ENCODE data around the gene KBTBD8.

Gene KBTBD8

DNA sequence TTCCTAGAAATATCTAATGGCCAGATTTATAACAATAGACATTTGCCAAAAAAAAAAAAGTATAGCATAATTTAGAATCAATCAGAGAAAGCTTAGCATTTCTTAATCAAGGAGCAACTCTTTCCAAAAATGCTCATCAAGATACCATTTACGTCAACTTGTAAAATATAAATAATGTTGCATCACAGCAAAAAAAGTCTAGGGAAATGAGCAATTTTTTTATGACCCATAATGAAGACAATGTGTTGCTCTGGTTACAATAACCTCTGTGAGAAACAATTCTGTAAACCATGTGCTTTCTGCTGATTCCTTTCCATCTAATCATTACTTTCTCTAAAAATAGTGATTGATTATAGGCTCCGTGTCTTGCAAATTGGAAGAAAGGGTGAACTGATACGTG, 36.3 kb downstream of the KBTBD8 start:
- DNase-seq (ENCODE audit: low read depth in 2 of 2), result no peak

DNA sequence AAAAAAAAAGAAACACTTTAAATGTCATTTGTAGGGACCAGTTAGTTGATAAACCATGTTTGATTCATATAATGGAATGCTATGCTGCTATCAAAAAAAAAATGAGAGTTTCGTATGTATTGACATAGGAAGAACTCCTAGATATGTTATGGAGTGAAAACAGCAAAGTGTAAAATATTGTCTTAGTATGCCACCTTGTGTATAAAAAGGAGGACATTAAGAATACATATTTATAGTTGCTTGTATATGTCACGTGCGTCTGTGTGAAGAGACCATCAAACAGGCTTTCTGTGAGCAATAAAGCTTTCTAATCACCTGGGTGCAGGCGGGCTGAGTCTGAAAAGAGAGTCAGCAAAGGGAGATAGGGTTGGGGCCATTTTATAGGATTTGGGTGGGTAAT, 39.5 kb downstream of the KBTBD8 start:
- DNase-seq (ENCODE audit: low read depth in 2 of 2), result no peak

DNA sequence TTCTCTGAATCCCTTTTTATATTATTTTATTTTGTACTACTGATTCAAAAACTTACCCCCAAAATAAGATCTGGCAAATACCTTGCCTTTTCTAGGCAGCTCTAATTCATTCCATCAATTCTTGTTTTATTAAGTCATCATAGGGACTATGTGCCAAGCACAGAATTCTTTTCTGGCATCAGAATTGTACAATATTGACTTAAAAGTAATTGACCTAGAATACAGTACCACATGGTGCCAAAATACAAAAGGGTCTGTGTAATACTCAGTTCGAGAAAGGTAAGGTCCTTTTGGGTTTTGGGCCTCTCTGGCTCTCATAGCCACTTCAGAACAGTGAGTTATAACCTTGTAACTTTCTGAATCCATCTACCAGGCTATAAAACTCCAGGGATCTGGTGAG, 46.2 kb downstream of the KBTBD8 start:
- DNase-seq (ENCODE audit: low read depth in 2 of 2), result no peak

DNA sequence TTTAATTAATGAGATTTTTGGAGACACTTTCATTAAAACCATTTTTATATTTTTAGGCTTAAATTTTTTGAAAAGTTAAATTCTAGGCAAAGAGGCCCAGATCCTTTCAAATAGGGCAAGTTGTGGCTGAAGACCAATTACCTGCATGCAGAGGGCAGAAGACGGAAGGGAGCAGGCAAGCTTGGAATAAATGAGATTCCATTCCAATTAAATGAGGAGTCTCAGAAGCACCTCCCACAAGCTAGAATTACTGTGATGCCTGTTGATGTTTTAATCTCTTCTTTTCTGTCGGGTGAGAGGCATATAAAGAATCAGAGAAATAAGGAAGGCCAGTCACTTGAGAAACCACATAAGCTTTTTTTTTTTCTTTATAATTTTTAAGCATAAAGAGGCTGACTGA, 46.8 kb downstream of the KBTBD8 start:
- no peak for DNase-seq (ENCODE audit: low read depth in 2 of 2)

DNA sequence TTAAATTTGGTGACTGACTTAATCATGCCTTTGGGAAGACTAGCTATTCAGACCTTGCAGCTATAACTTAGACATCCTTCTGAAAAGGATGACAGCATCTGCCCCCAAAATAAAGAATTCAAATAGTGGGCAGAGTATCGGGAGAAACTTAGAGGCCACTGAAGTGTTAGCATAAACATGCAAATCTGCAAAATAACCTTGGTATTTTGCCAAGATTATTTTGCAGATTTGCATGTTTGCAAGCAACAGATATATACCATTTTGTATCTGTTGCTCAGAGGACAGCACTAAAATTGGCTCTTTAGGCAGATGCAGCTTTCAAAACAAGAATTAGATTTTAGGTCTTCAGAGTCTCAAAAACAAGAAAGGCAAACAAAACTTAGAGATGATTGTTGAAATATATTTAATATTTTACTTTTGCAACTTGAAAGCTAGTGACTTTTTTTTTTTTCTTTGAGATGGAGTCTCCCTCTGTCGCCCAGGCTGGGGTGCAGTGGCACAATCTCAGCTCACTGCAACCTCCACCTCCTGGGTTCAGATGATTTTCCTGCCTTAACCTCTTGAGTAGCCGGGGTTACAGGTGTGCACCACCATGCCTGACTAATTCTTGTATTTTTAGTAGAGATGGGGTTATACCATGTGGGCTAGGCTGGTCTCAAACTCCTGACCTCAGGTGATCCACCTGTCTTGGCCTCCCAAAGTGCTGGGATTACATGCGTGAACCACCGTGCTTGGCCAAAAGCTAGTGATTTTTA, 47.8 kb downstream of the KBTBD8 start:
- no peak for DNase-seq (ENCODE audit: low read depth in 2 of 2)

DNA sequence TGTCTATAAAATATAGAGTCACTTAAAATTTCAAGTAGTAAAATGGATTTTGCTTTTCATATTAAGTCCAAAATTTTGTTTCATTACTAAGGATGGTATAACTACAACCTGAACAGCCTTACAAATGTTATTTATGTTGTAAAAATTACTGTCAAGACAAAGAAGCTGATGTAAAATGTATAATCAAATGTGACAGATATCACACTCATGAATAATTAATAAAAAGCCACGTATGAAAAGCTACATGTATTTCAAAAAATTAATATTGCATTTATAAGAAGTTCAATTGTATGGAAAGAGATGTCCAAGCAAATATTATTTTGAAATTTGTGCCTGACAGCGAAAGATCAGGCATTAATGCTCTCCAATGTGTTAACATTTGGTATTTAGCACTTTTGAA, 48.9 kb downstream of the KBTBD8 start:
- no peak for DNase-seq (ENCODE audit: low read depth in 2 of 2)

DNA sequence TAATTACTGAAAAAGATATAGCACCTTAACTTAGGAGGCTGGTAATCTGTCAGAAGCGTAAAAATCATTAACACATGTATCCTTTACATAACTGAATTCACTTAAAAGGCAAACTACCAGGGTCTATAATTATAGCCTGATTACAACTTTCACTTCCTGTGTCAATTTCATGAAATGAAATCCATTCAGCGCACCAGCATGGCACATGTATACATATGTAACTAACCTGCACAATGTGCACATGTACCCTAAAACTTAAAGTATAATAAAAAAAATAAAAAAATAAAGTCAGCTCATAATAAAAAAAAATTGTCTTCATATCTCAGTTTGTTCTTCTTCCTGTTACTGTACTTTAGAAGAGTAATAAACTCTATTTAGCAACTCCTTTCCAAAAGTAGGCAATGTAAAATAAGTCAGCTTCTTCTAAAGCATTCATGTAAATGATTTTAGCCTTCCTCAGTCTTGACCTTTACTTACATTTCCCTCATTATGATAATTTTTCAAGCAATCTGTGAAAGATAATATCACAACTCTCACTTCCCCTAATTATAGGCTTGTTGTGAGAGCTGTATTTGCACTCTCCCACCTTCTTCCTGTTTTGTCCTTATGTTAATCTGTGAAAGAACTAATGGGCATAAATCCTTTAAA, 50.1 kb downstream of the KBTBD8 start:
- DNase-seq (ENCODE audit: low read depth in 2 of 2), result no peak

DNA sequence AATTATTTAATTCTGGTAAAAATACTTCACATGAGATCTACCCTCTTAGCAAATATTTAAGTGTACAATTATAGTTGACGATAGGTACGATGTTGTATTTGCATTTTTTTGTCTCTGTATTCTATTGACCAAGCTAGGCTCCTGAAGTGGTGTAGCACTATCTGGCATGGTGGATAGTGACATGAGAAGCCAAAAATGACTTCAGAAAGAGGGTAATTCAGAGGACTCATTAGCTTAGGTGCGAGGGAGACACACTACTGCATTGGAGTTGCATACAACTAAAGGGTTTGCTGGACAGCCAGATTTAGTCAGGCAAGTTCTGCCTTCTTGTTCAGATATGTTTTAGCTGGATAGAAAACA, 50.6 kb downstream of the KBTBD8 start:
- no peak for DNase-seq (ENCODE audit: low read depth in 2 of 2)

DNA sequence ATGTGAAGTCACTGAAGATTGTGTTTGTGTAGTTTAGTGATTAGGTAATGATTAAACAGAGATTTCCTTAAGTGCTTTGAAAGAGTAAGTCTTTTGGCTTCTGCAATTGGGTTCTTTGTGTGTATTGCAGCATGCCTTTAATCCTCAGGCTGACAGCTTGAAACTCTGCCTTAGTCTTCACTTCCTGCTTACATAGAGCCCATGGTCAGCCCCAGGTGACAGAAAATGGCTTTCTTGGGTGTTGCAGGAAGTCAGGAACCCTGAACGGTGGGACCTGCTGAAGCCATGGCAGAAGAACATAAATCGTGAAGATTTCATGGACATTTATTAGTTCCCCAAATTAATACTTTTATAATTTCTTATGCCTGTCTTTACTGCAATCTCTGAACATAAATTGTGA, 61.3 kb downstream of the KBTBD8 start:
- DNase-seq (ENCODE audit: low read depth in 2 of 2), result no peak

Data from activated CD8-positive, alpha-beta memory T cell treated with anti-CD3 and anti-CD28 coated beads for 4 hours (primary cell).